ENCODE data around the gene RAD51B. TPM values are rescaled to one million over a fixed set of nuclear protein-coding genes. Genes with fewer than 3 reads are reported as not detected.

RAD51B gene
- total and polyA plus RNA-seq, 2 experiments from 2014 or later = 10.1 to 18.0 TPM

DNA sequence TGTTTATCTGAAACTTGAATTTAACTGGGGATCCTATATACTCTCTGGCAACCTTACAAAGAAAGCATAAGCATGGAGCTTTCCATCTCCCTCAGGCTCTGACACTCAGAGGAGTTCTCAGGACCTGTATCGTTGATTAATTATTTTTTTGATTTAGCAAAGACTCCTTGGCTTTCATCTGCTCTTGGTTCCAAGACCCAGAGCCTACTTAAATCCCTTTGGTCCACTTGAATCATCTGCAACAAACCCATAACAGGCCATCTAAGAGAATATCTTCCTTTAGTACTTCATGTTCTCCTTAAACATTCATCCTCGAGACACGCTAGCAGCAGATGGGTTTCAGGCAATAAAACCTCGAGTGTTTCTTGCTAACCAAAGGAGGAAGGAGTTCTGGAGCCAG lies 887.9 kb downstream of the RAD51B start:
- DNase-seq (ENCODE audit: low spot score) = no peak
- Histone ChIP-seq H3K79me2 (no peaks in the 10 kb centered on the region), H3K4me2 (no peak overlapping the region), H3K4me1 (ENCODE audit: insufficient read depth) (peaks cover 4% of the 10 kb centered on the region), H4K20me1 (ENCODE audit: insufficient read depth, poor library complexity, severe bottlenecking) (no peaks in the 10 kb centered on the region), H3K27ac (peak overlapping the region; percentile 32), H2AFZ (no peak overlapping the region), H3K27me3 (no peaks in the 10 kb centered on the region), H3K9me2 (replicated peaks; ENCODE audit: insufficient read depth) (no peaks in the 10 kb centered on the region), H3K9me3 (ENCODE audit: low read depth) (no peaks in the 10 kb centered on the region), H3K4me3 (no peak overlapping the region), H3K36me3 (replicated peaks; ENCODE audit: insufficient read depth, low read depth) (no peaks in the 10 kb centered on the region)
- TF ChIP-seq, protein P1, sequence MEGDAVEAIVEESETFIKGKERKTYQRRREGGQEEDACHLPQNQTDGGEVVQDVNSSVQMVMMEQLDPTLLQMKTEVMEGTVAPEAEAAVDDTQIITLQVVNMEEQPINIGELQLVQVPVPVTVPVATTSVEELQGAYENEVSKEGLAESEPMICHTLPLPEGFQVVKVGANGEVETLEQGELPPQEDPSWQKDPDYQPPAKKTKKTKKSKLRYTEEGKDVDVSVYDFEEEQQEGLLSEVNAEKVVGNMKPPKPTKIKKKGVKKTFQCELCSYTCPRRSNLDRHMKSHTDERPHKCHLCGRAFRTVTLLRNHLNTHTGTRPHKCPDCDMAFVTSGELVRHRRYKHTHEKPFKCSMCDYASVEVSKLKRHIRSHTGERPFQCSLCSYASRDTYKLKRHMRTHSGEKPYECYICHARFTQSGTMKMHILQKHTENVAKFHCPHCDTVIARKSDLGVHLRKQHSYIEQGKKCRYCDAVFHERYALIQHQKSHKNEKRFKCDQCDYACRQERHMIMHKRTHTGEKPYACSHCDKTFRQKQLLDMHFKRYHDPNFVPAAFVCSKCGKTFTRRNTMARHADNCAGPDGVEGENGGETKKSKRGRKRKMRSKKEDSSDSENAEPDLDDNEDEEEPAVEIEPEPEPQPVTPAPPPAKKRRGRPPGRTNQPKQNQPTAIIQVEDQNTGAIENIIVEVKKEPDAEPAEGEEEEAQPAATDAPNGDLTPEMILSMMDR (IDR thresholded peaks at IDR 0.05; ENCODE audit: poor library complexity) = no peak
- no peak for TF ChIP-seq EZH2 (IDR thresholded peaks at IDR 0.05; ENCODE audit: borderline replicate concordance)
- TF ChIP-seq EZH2phosphoT487 (IDR thresholded peaks at IDR 0.05; ENCODE audit: low read depth, severe bottlenecking, unreplicated experiment) = no peak
- 69% methylated on average over 4 of the region's 4 CpGs for WGBS (ENCODE audit: low lambda C conversion rate, missing lambda C conversion rate)

DNA sequence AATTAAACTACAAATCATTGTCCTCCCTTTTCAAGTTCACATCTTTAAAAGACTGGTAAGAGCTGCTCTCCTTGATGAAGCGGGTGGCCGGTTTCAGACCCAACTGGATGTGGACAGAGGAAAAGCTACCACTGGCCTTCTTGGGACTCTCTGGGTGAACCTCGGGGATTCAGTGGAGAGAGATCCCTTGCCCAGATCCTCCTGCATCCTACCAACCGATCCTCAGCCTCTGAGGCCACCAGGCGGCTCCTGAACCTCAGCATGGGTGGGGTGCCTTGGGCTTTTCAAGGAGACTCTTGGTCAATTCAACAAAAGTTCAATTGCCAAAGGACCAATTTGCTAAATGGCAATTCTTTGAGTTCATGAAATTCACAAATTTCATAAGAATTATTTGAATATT lies 888.8 kb downstream of the RAD51B start:
- TF ChIP-seq EZH2phosphoT487 (IDR thresholded peaks at IDR 0.05; ENCODE audit: low read depth, severe bottlenecking, unreplicated experiment) (no peak), EZH2 (IDR thresholded peaks at IDR 0.05; ENCODE audit: borderline replicate concordance) (no peak)
- TF ChIP-seq, protein P1 (IDR thresholded peaks at IDR 0.05; ENCODE audit: poor library complexity) = no peak
- H2AFZ ChIP-seq = no peak overlapping the region
- H3K4me2 ChIP-seq = no peak overlapping the region
- no peak for DNase-seq (ENCODE audit: low spot score)
- 84% methylated on average over 5 of the region's 5 CpGs for WGBS (ENCODE audit: low lambda C conversion rate, missing lambda C conversion rate)
- H3K27ac ChIP-seq = peak overlapping the region; percentile 32
- no peaks in the 10 kb centered on the region for H3K79me2 ChIP-seq
- no peaks in the 10 kb centered on the region for H3K36me3 ChIP-seq (replicated peaks; ENCODE audit: insufficient read depth, low read depth)
- H3K4me1 ChIP-seq (ENCODE audit: insufficient read depth) = peaks cover 4% of the 10 kb centered on the region
- H3K27me3 ChIP-seq = no peaks in the 10 kb centered on the region
- H3K4me3 ChIP-seq = no peak overlapping the region
- no peaks in the 10 kb centered on the region for H4K20me1 ChIP-seq (ENCODE audit: insufficient read depth, poor library complexity, severe bottlenecking)
- no peaks in the 10 kb centered on the region for H3K9me2 ChIP-seq (replicated peaks; ENCODE audit: insufficient read depth)
- H3K9me3 ChIP-seq (ENCODE audit: low read depth) = no peaks in the 10 kb centered on the region

DNA sequence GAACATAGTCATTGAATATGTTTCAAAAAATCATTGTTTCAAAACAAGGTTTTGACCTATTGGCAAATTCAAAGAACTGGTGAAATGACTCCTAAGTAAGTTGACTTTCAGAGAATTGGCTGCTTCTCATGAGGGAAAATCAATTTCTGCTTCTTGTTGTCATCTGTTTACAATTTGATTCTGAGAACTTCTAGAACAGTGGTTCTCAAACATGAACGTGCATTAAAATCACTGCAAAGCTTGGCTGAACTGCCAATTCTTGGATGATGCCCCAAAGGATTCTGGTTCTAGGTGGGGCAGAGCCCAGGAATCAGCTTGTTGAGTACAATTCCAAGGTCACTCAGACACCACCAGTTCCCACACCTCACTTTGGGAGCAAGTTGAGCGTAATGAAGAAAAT lies 889.4 kb downstream of the RAD51B start:
- H3K36me3 ChIP-seq (replicated peaks; ENCODE audit: insufficient read depth, low read depth) = no peaks in the 10 kb centered on the region
- no peaks in the 10 kb centered on the region for H4K20me1 ChIP-seq (ENCODE audit: insufficient read depth, poor library complexity, severe bottlenecking)
- no peak overlapping the region for H3K27ac ChIP-seq
- no peaks in the 10 kb centered on the region for H3K9me3 ChIP-seq (ENCODE audit: low read depth)
- peaks cover 4% of the 10 kb centered on the region for H3K4me1 ChIP-seq (ENCODE audit: insufficient read depth)
- H3K4me2 ChIP-seq = no peak overlapping the region
- H3K9me2 ChIP-seq (replicated peaks; ENCODE audit: insufficient read depth) = no peaks in the 10 kb centered on the region
- no peak overlapping the region for H3K4me3 ChIP-seq
- H2AFZ ChIP-seq = no peak overlapping the region
- no peak for DNase-seq (ENCODE audit: low spot score)
- TF ChIP-seq, protein P1 (IDR thresholded peaks at IDR 0.05; ENCODE audit: poor library complexity) = no peak
- TF ChIP-seq EZH2 (IDR thresholded peaks at IDR 0.05; ENCODE audit: borderline replicate concordance) (no peak), EZH2phosphoT487 (IDR thresholded peaks at IDR 0.05; ENCODE audit: low read depth, severe bottlenecking, unreplicated experiment) (no peak)
- no peaks in the 10 kb centered on the region for H3K27me3 ChIP-seq
- WGBS (ENCODE audit: low lambda C conversion rate, missing lambda C conversion rate) = 94% methylated on average over 2 of the region's 2 CpGs
- H3K79me2 ChIP-seq = no peaks in the 10 kb centered on the region

DNA sequence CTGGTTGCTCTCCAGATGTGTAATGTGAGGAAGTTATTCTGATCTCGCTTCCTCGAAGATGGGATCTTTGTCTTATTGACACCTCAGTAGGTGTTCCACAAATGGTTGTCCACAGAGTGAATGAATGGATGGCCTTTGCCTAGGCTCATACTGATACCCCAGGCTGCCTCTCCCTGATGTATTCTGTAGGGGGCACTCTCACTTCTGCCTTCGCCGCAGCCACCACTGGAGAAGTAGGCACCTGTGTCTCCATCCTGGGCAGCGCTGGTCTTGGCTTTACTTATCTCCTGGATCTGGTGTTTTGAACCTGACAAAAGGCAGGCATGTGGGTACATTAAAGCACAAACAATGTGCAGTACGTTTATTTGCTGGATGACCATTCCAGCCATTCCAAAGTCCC lies 891.2 kb downstream of the RAD51B start:
- no peak overlapping the region for H3K4me2 ChIP-seq
- no peaks in the 10 kb centered on the region for H3K79me2 ChIP-seq
- DNase-seq (ENCODE audit: low spot score) = no peak
- no peaks in the 10 kb centered on the region for H3K9me2 ChIP-seq (replicated peaks; ENCODE audit: insufficient read depth)
- no peaks in the 10 kb centered on the region for H3K4me1 ChIP-seq (ENCODE audit: insufficient read depth)
- TF ChIP-seq EZH2 (IDR thresholded peaks at IDR 0.05; ENCODE audit: borderline replicate concordance) (no peak), EZH2phosphoT487 (IDR thresholded peaks at IDR 0.05; ENCODE audit: low read depth, severe bottlenecking, unreplicated experiment) (no peak)
- TF ChIP-seq, protein P1 (IDR thresholded peaks at IDR 0.05; ENCODE audit: poor library complexity) = no peak
- H3K36me3 ChIP-seq (replicated peaks; ENCODE audit: insufficient read depth, low read depth) = no peaks in the 10 kb centered on the region
- H3K27me3 ChIP-seq = no peaks in the 10 kb centered on the region
- H4K20me1 ChIP-seq (ENCODE audit: insufficient read depth, poor library complexity, severe bottlenecking) = no peaks in the 10 kb centered on the region
- 87% methylated on average over 6 of the region's 6 CpGs for WGBS (ENCODE audit: low lambda C conversion rate, missing lambda C conversion rate)
- no peak overlapping the region for H3K4me3 ChIP-seq
- no peaks in the 10 kb centered on the region for H3K9me3 ChIP-seq (ENCODE audit: low read depth)
- H3K27ac ChIP-seq = no peak overlapping the region
- H2AFZ ChIP-seq = no peak overlapping the region

All from hepatocyte (in vitro differentiated cells).